Mesenteric fat pad (tissue), 1 donor: Measurements from ENCODE around the gene ANKRD13C. TPM values are rescaled to one million over a fixed set of nuclear protein-coding genes. Genes with fewer than 3 reads are reported as not detected.
"Not testable (repeated sequence)": the region's sequence is repeated elsewhere in the genome, so short reads cannot be mapped to it uniquely, and the experiment has no call there.

ENCODE experiments used
- DNase-seq: peaks from one replicate; pipeline ENCODE4 v3.0.0-alpha.2; 2020; ENCODE audit warnings: low spot score
- total RNA-seq: library from RNA; stranded (reverse); fragmentation: NEBNext Ultra II Directional; extraction: Animal tissue kit (Norgen Biotek cat#: 25700); gene quantifications from one replicate; pipeline ENCODE4 v1.2.1, GENCODE V29; 2021
- donor health status: DM: yes; HTN: yes; CAD: no.

Gene ANKRD13C
- total RNA-seq, 1 donor from 2014 or later, result 21.6 TPM

GRCh38 chr1:70360321-70360720 lies 5.8 kb upstream of the ANKRD13C start:
- no peak for DNase-seq

- DNase-seq, result no peak
Measured at GRCh38 chr1:70358921-70359564, 4.5 kb upstream of the ANKRD13C start.

- DNase-seq, result no peak
Measured at GRCh38 chr1:70355920-70356319, 1.4 kb upstream of the ANKRD13C start.

GRCh38 chr1:70355111-70355407 lies 537 bp upstream of the ANKRD13C start:
- no peak for DNase-seq

- DNase-seq, result no peak
Measured at GRCh38 chr1:70353601-70354331, 756 bp downstream of the ANKRD13C start.

- no peak for DNase-seq
Measured at GRCh38 chr1:70353044-70353443, 1.5 kb downstream of the ANKRD13C start.

GRCh38 chr1:70349799-70350198 lies 4.7 kb downstream of the ANKRD13C start:
- not testable (repeated sequence) for DNase-seq

GRCh38 chr1:70348399-70349165 lies 5.9 kb downstream of the ANKRD13C start:
- no peak for DNase-seq

- DNase-seq, result not testable (repeated sequence)
Measured at GRCh38 chr1:70339644-70340043, 14.9 kb downstream of the ANKRD13C start.

- no peak for DNase-seq
Measured at GRCh38 chr1:70336050-70336449, 18.5 kb downstream of the ANKRD13C start.

GRCh38 chr1:70334436-70334835 lies 20.1 kb downstream of the ANKRD13C start:
- DNase-seq, result no peak

GRCh38 chr1:70333245-70333644 lies 21.3 kb downstream of the ANKRD13C start:
- DNase-seq, result no peak

GRCh38 chr1:70331962-70332361 lies 22.6 kb downstream of the ANKRD13C start:
- DNase-seq, result no peak

GRCh38 chr1:70327306-70328076 lies 27.0 kb downstream of the ANKRD13C start:
- DNase-seq, result no peak

GRCh38 chr1:70324683-70325082 lies 29.8 kb downstream of the ANKRD13C start:
- no peak for DNase-seq

GRCh38 chr1:70319750-70320149 lies 34.8 kb downstream of the ANKRD13C start:
- no peak for DNase-seq

GRCh38 chr1:70318191-70318590 lies 36.3 kb downstream of the ANKRD13C start:
- DNase-seq, result no peak

GRCh38 chr1:70317087-70317486 lies 37.4 kb downstream of the ANKRD13C start:
- no peak for DNase-seq

GRCh38 chr1:70315782-70316181 lies 38.7 kb downstream of the ANKRD13C start:
- no peak for DNase-seq

GRCh38 chr1:70314706-70315304 lies 39.7 kb downstream of the ANKRD13C start:
- DNase-seq, result no peak

GRCh38 chr1:70311369-70311768 lies 43.2 kb downstream of the ANKRD13C start:
- DNase-seq, result no peak
